Uterus (tissue), 2 donors: ENCODE data around the gene SCARF2.

Experiments used
- CTCF ChIP-seq, 4 experiments: fragments of 200-600 bp in 2 of 4; fragments of 450-650 bp in 2 of 4; sonication (generic) in 2 of 4; IDR thresholded peaks; one replicate each; pipeline ENCODE4 v1.5.1; 2016 to 2019; ENCODE audit warnings: antibody characterized with exemption in 4 of 4, mild to moderate bottlenecking in 2 of 4, moderate library complexity in 1 of 4
- POLR2A ChIP-seq, 2 donors: fragments of 450-650 bp; IDR thresholded peaks; one replicate each; pipeline ENCODE4 v1.6.1; 2016; ENCODE audit warnings: antibody characterized with exemption in 2 of 2, mild to moderate bottlenecking in 1 of 2, moderate library complexity in 1 of 2

- TF ChIP-seq CTCF (IDR thresholded peaks at IDR 0.05) = no peak
- TF ChIP-seq POLR2A (IDR thresholded peaks at IDR 0.05) = no peak
These were observed 59.5 kb downstream of the SCARF2 start for GRCh38 chr22:20378110-20378509.
